H1 (cell line): ENCODE results near the gene ZNF394. TPM values are rescaled to one million over a fixed set of nuclear protein-coding genes. Genes with fewer than 3 reads are reported as not detected.

Experiments
- CTCF ChIA-PET: fragments of 300-600 bp; sonication (Branson Sonifier 250); formaldehyde crosslinking; loops from one replicate; lab custom pipeline; 2021; ENCODE audit not compliant: partially characterized antibody; lab: Charles Lee
- POLR2A ChIA-PET: fragments of 300-600 bp; sonication (Branson Sonifier 250); formaldehyde crosslinking; loops from one replicate; lab custom pipeline; 2021; ENCODE audit warnings: inconsistent platforms; ENCODE audit not compliant: partially characterized antibody; lab: Charles Lee
- DNase-seq, 2 experiments: peaks; one replicate each; pipeline versions ENCODE4 v3.0.0 to v3.0.0-alpha.2; 2010 to 2022; ENCODE audit warnings: low spot score in 2 of 2, low read depth in 1 of 2, mixed read lengths in 1 of 2
- FAIRE-seq: peaks from 2 replicates; lab custom pipeline; 2011; peaks lifted over from hg19 to GRCh38; lab: Jason Lieb, UNC
- H2AFZ ChIP-seq: 2 replicates; pipeline ENCODE4 v1.8.1; 2012; ENCODE audit warnings: low read length, inconsistent platforms
- H2AK5ac ChIP-seq: 2 replicates; pipeline ENCODE4 v1.6.1; 2013; ENCODE audit warnings: low read depth, low read length
- H2BK120ac ChIP-seq: replicated peaks from 2 replicates; pipeline ENCODE3; 2013; ENCODE audit warnings: low read depth, low read length, inconsistent platforms
- H2BK12ac ChIP-seq: 2 replicates; pipeline ENCODE4 v1.6.1; 2013; ENCODE audit warnings: low read depth, low read length
- H2BK15ac ChIP-seq: 2 replicates; pipeline ENCODE4 v1.6.1; 2013; ENCODE audit warnings: low read length
- H2BK20ac ChIP-seq: 2 replicates; pipeline ENCODE4 v1.6.1; 2013; ENCODE audit warnings: low read length
- H2BK5ac ChIP-seq: 2 replicates; pipeline ENCODE4 v1.6.1; 2013; ENCODE audit warnings: low read depth, low read length
- H3K14ac ChIP-seq: 2 replicates; pipeline ENCODE4 v1.6.1; 2013; ENCODE audit warnings: inconsistent platforms; ENCODE audit not compliant: insufficient read length
- H3K18ac ChIP-seq: 2 replicates; pipeline ENCODE4 v1.6.1; 2013; ENCODE audit warnings: low read length; ENCODE audit errors: extremely low read depth
- H3K23ac ChIP-seq: 2 replicates; pipeline ENCODE4 v1.6.1; 2013; ENCODE audit warnings: inconsistent platforms; ENCODE audit not compliant: insufficient read length
- H3K23me2 ChIP-seq: 2 replicates; pipeline ENCODE4 v1.6.1; 2013; ENCODE audit warnings: low read depth, low read length
- H3K27ac ChIP-seq: 2 replicates; pipeline ENCODE4 v1.6.1; 2011; ENCODE audit warnings: low read depth, low read length, inconsistent platforms
- H3K27me3 ChIP-seq, 4 experiments: replicated peaks in 1 of 4; 1 replicate in 1 of 4; 2 replicates in 3 of 4; pipeline versions ENCODE4 v1.6.1 to v1.8.1; 2011 to 2013; ENCODE audit warnings: low read length in 3 of 4, mild to moderate bottlenecking in 3 of 4, inconsistent platforms in 2 of 4, mixed read lengths in 2 of 4, moderate library complexity in 1 of 4; ENCODE audit not compliant: control insufficient read depth in 3 of 4, insufficient read depth in 3 of 4; ENCODE audit errors: extremely low read depth in 1 of 4
- H3K36me3 ChIP-seq, 4 experiments: 2 replicates each; pipeline versions ENCODE4 v1.6.1 to v1.8.1; 2011 to 2013; ENCODE audit warnings: mild to moderate bottlenecking in 4 of 4, low read length in 3 of 4, moderate library complexity in 2 of 4, control low read depth in 1 of 4, inconsistent platforms in 1 of 4; ENCODE audit not compliant: insufficient read depth in 4 of 4, control insufficient read depth in 2 of 4
- H3K4ac ChIP-seq: replicated peaks from 2 replicates; pipeline ENCODE3; 2013; ENCODE audit warnings: low read length, low read depth, mixed read lengths, inconsistent platforms; ENCODE audit not compliant: insufficient read length
- H3K4me1 ChIP-seq, 4 experiments: replicated peaks in 1 of 4; 1 replicate in 1 of 4; 2 replicates in 3 of 4; pipeline versions ENCODE4 v1.6.1 to v1.8.1; 2011 to 2013; ENCODE audit warnings: low read length in 3 of 4, inconsistent platforms in 2 of 4, mixed read lengths in 1 of 4; ENCODE audit not compliant: insufficient read depth in 4 of 4, control insufficient read depth in 3 of 4
- H3K4me2 ChIP-seq, 2 experiments: 2 replicates each; pipeline versions ENCODE4 v1.6.1 to v1.8.1; 2011 to 2013; ENCODE audit warnings: low read depth in 2 of 2, low read length in 2 of 2, control low read depth in 1 of 2, inconsistent platforms in 1 of 2, mild to moderate bottlenecking in 1 of 2; ENCODE audit not compliant: insufficient read depth in 1 of 2
- H3K4me3 ChIP-seq, 4 experiments: fragments of 200-600, 300-600 bp in 1 of 4; sonication (generic), shearing (Covaris generic), sonication (Bioruptor Twin) in 1 of 4; 2 replicates each; pipeline versions ENCODE4 v1.5.1 to v1.8.1; 2011 to 2016; ENCODE audit warnings: low read length in 4 of 4, low read depth in 3 of 4, control low read depth in 2 of 4, inconsistent platforms in 2 of 4, mild to moderate bottlenecking in 2 of 4, mixed read lengths in 1 of 4, moderate library complexity in 1 of 4; ENCODE audit not compliant: insufficient read depth in 2 of 4; ENCODE audit errors: extremely low read depth in 1 of 4
- H3K56ac ChIP-seq: replicated peaks from 2 replicates; pipeline ENCODE3; 2013; ENCODE audit warnings: low read depth, mild to moderate bottlenecking, mixed read lengths, low read length, inconsistent platforms; ENCODE audit not compliant: insufficient read length
- H3K79me1 ChIP-seq: 2 replicates; pipeline ENCODE4 v1.6.1; 2013; ENCODE audit warnings: low read depth, low read length, control low read depth
- H3K79me2 ChIP-seq, 2 experiments: 2 replicates each; pipeline versions ENCODE4 v1.6.1 to v1.8.1; 2012 to 2013; ENCODE audit warnings: low read length in 2 of 2, mild to moderate bottlenecking in 2 of 2, inconsistent platforms in 1 of 2; ENCODE audit not compliant: insufficient read depth in 2 of 2, control insufficient read depth in 1 of 2
- H3K9ac ChIP-seq, 4 experiments: replicated peaks in 1 of 4; 1 replicate in 1 of 4; 2 replicates in 3 of 4; pipeline versions ENCODE4 v1.6.1 to v1.8.1; 2011 to 2013; ENCODE audit warnings: low read depth in 3 of 4, low read length in 3 of 4, control low read depth in 2 of 4, mild to moderate bottlenecking in 2 of 4, moderate library complexity in 2 of 4, inconsistent platforms in 1 of 4; ENCODE audit errors: extremely low read depth in 1 of 4
- H3K9me3 ChIP-seq, 2 experiments: 2 replicates each; pipeline versions ENCODE4 v1.6.1 to v1.8.1; 2012 to 2013; ENCODE audit warnings: mild to moderate bottlenecking in 2 of 2, moderate library complexity in 2 of 2, control low read depth in 1 of 2, inconsistent platforms in 1 of 2, low read depth in 1 of 2, low read length in 1 of 2, mixed read lengths in 1 of 2; ENCODE audit not compliant: insufficient read depth in 2 of 2
- H4K20me1 ChIP-seq, 2 experiments: replicated peaks in 1 of 2; 2 replicates each; pipeline versions ENCODE3 to v1.8.1; 2011 to 2013; ENCODE audit warnings: inconsistent platforms in 2 of 2, low read length in 2 of 2, mild to moderate bottlenecking in 1 of 2; ENCODE audit not compliant: insufficient read depth in 2 of 2, control insufficient read depth in 1 of 2
- H4K5ac ChIP-seq: 2 replicates; pipeline ENCODE4 v1.6.1; 2013; ENCODE audit warnings: low read length, low read depth, mixed read lengths, inconsistent platforms; ENCODE audit not compliant: insufficient read length
- H4K8ac ChIP-seq: 2 replicates; pipeline ENCODE4 v1.8.0; 2013; ENCODE audit warnings: mild to moderate bottlenecking, moderate library complexity, low read length, inconsistent platforms; ENCODE audit not compliant: insufficient read depth; ENCODE audit errors: extremely low read depth
- H4K91ac ChIP-seq: replicated peaks from 2 replicates; pipeline ENCODE3; 2013; ENCODE audit warnings: low read length, mixed read lengths, inconsistent platforms; ENCODE audit not compliant: insufficient read length
- CBX5 ChIP-seq: fragments of 300-800, 300-1000 bp; sonication (generic); IDR thresholded peaks from 2 replicates; pipeline ENCODE4 v1.7.1; 2016; ENCODE audit warnings: antibody characterized with exemption, low read length, low read depth
- EZH2 ChIP-seq: fragments of 200-600 bp; sonication (generic); IDR thresholded peaks from 2 replicates; pipeline ENCODE4 v1.7.1; 2012; ENCODE audit warnings: low read depth, mild to moderate bottlenecking, moderate library complexity, low read length, inconsistent platforms; ENCODE audit not compliant: severe bottlenecking
- GTF2F1 ChIP-seq: IDR thresholded peaks from 2 replicates; pipeline ENCODE4 v1.6.1; 2012; ENCODE audit warnings: low read depth, low read length, improper control_type of control experiment, borderline replicate concordance
- PHF8 ChIP-seq: fragments of 200-600 bp; sonication (generic); conservative IDR thresholded peaks from 2 replicates; pipeline ENCODE4 v1.7.1; 2012; ENCODE audit warnings: low read depth, mild to moderate bottlenecking, inconsistent platforms, low read length, moderate library complexity
- POLR2A ChIP-seq, 2 experiments: IDR thresholded peaks; 1 replicate in 1 of 2; 2 replicates in 1 of 2; pipeline ENCODE4 v1.6.1; 2011; ENCODE audit warnings: low read depth in 2 of 2, low read length in 2 of 2, mild to moderate bottlenecking in 2 of 2; ENCODE audit errors: control extremely low read depth in 1 of 2
- WGBS, 2 experiments: shearing (Covaris generic) in 1 of 2; methylation state at CpG; one replicate each; pipeline versions ENCODE4 v1.1.6 to v1.1.7; 2013 to 2015; ENCODE audit warnings: low lambda C conversion rate in 2 of 2, mixed read lengths in 2 of 2, inconsistent platforms in 1 of 2, low coverage in 1 of 2, missing lambda C conversion rate in 1 of 2; ENCODE audit not compliant: insufficient replicate concordance in 2 of 2, insufficient coverage in 1 of 2, insufficient read length in 1 of 2; ENCODE audit errors: extremely low coverage in 1 of 2, missing lambda C conversion rate in 1 of 2; 5-methylcytosine and 5-hydroxymethylcytosine counted together
- polyA plus RNA-seq, 7 experiments: library from polyadenylated mRNA; depleted of rRNA in 3 of 7; stranded (reverse) in 5 of 7; unstranded in 2 of 7; fragments of >200 nt in 5 of 7; fragments of 200-250 nt in 2 of 7; gene quantifications; 1 replicate in 5 of 7; 2 replicates in 1 of 7; 4 replicates in 1 of 7; pipeline versions ENCODE4 v1.2.1 to v1.2.3, GENCODE V29; 2011 to 2013; ENCODE audit warnings: missing spikeins in 2 of 7, mixed read lengths in 2 of 7
- total RNA-seq: library from RNA; stranded (reverse); fragmentation: NEBNext Ultra II Directional; extraction: Animal tissue kit (Norgen Biotek cat#: 25700); gene quantifications from 2 replicates; pipeline ENCODE4 v1.2.1, GENCODE V29; 2021

Gene ZNF394
- total and polyA plus RNA-seq, 2 of the 8 experiments (the other 6 are each of a cell fraction or from before 2014, with no cell fraction given), result 6.6 to 19.3 TPM

DNA sequence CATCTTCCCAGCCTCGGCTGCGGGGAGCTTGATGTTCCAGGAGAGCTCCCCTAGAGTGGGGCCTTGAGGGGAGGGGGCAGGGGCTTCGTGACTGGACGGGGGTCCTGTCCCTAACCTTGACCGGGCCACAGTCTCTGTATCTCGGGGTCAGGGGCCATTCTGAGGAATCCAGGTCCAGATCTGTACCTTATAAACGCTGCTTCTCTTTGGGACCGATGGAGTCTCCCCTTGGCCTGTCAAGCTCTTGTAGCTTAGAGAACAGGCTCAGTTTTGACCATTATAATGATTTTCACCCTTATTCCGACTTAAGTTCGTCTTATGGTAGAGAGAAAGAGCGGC is 5.2 kb upstream of the ZNF394 start:
- H3K9me3 ChIP-seq, result no peaks in the 10 kb centered on the region
- peak overlapping the region; percentile 62 to 75 for H3K4me2 ChIP-seq
- no peak overlapping the region for H2BK15ac ChIP-seq
- H3K79me2 ChIP-seq, result peaks cover 0 to 29% of the 10 kb centered on the region in 2 experiments; a peak in 3 of 4 replicates
- peak overlapping the region; percentile 96; the same call in 1 of the 2 replicates for H2BK5ac ChIP-seq
- H3K23me2 ChIP-seq, result peaks cover 2% of the 10 kb centered on the region; the same call in 1 of the 2 replicates
- no peak overlapping the region for H3K23ac ChIP-seq
- H4K5ac ChIP-seq, result peak overlapping the region; percentile 44
- POLR2A ChIA-PET, result interaction anchor here (0.9 to 3.2 kb wide), 12 partner anchors 10 to 96 kb away, joined by 3 to 26 read pairs (median 7); partner anchors contain the start of genes ATP5MF, BUD31, FAM200A and PDAP1
- TF ChIP-seq EZH2 (no peak), GTF2F1 (no peak), CBX5 (no peak), PHF8 (peak; percentile 65), POLR2A (IDR thresholded peaks at IDR 0.05; ENCODE audit: control extremely low read depth in 1 of 2, low read depth in 2 of 2, low read length in 2 of 2) (peak in 1 of 2 experiments; percentile 5; a peak in 1 of 3 replicates)
- no peaks in the 10 kb centered on the region for H3K79me1 ChIP-seq
- H3K18ac ChIP-seq, result no peak overlapping the region
- no peak overlapping the region for H2AK5ac ChIP-seq
- H3K27me3 ChIP-seq, result no peaks in the 10 kb centered on the region
- no peak overlapping the region for H3K4ac ChIP-seq
- no peak overlapping the region for H2BK120ac ChIP-seq
- no peak for FAIRE-seq
- no peak overlapping the region for H3K56ac ChIP-seq
- CTCF ChIA-PET, result interaction anchor here (0.8 to 1.2 kb wide), 3 partner anchors 13 to 111 kb away, joined by 3 to 4 read pairs (median 3); no protein-coding TSS in a partner anchor
- DNase-seq, result no peak
- H2BK12ac ChIP-seq, result no peak overlapping the region
- WGBS, 2 experiments, result 8% methylated on average over 11 of the region's 11 CpGs; no CpG with 5 or more reads in 1 of the 2 experiments
- H3K9ac ChIP-seq, result peak overlapping the region; percentile 60 to 82 (median 80); a peak in 6 of 7 replicates
- H3K36me3 ChIP-seq, result no peaks in the 10 kb centered on the region; a peak in 1 of 8 replicates
- H3K14ac ChIP-seq, result no peak overlapping the region
- H2AFZ ChIP-seq, result no peak overlapping the region
- peak overlapping the region; percentile 89 to 97 (median 94) for H3K4me3 ChIP-seq
- H4K20me1 ChIP-seq, result no peaks in the 10 kb centered on the region
- no peak overlapping the region for H2BK20ac ChIP-seq
- no peak overlapping the region for H4K91ac ChIP-seq
- no peak overlapping the region; the same call in 1 of the 2 replicates for H3K27ac ChIP-seq
- H4K8ac ChIP-seq, result no peak overlapping the region
- H3K4me1 ChIP-seq, result peaks cover 0 to 7% (median 4%) of the 10 kb centered on the region in 4 experiments; a peak in 5 of 7 replicates
